Gastrocnemius medialis (tissue), 4 donors: ENCODE data around the gene APBB3.

Source experiments
- POLR2A ChIP-seq, 2 donors: fragments of 450-650 bp; IDR thresholded peaks; one replicate each; pipeline ENCODE4 v1.6.1; 2017; ENCODE audit warnings: antibody characterized with exemption in 2 of 2, mild to moderate bottlenecking in 2 of 2, moderate library complexity in 2 of 2
- TF ChIP-seq, protein P1 (sequence below), 5 experiments: fragments of 450-650 bp in 3 of 5; fragments of 200-600 bp in 2 of 5; sonication (generic) in 2 of 5; IDR thresholded peaks in 4 of 5; conservative IDR thresholded peaks in 1 of 5; 1 replicate in 4 of 5; 2 replicates in 1 of 5; pipeline ENCODE4 v1.5.1; 2016 to 2019; ENCODE audit warnings: antibody characterized with exemption in 5 of 5, mild to moderate bottlenecking in 3 of 5, moderate library complexity in 3 of 5

DNA sequence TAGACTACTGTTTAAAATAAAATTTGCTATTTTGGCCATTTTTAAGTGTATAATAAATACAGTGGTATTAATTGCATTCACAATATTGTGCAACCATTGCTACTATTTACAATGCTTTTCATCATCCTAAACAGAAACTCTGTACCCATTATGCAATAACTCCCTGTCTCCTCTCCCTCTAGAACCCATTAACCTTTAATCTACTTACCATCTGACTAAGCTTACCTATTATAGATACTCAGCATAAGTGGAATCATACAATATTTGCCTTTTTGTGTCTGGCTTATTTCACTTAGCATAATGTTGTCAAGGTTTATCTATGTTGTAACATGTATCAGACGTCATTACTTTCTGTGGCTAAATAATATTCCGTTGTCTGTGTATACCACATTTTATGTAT, 42.6 kb upstream of the APBB3 start:
- no peak for TF ChIP-seq POLR2A (IDR thresholded peaks at IDR 0.05)
- TF ChIP-seq, protein P1, sequence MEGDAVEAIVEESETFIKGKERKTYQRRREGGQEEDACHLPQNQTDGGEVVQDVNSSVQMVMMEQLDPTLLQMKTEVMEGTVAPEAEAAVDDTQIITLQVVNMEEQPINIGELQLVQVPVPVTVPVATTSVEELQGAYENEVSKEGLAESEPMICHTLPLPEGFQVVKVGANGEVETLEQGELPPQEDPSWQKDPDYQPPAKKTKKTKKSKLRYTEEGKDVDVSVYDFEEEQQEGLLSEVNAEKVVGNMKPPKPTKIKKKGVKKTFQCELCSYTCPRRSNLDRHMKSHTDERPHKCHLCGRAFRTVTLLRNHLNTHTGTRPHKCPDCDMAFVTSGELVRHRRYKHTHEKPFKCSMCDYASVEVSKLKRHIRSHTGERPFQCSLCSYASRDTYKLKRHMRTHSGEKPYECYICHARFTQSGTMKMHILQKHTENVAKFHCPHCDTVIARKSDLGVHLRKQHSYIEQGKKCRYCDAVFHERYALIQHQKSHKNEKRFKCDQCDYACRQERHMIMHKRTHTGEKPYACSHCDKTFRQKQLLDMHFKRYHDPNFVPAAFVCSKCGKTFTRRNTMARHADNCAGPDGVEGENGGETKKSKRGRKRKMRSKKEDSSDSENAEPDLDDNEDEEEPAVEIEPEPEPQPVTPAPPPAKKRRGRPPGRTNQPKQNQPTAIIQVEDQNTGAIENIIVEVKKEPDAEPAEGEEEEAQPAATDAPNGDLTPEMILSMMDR (IDR thresholded peaks at IDR 0.05 in 4 of 5, conservative IDR thresholded peaks at IDR 0.05 in 1 of 5) = no peak
